ENCODE data around the gene FMN2.

- TF ChIP-seq CTCF (IDR thresholded peaks at IDR 0.05) (no peak), POLR2A (IDR thresholded peaks at IDR 0.05) (no peak)
Measured at GRCh38 chr1:240274569-240274968, 182.9 kb downstream of the FMN2 start.
